Skeletal muscle satellite cell (primary cell): ENCODE results near the gene DDR2.
"Not testable (repeated sequence)": the region's sequence is repeated elsewhere in the genome, so short reads cannot be mapped to it uniquely, and the experiment has no call there.

Experiments
- H3K27me3 ChIP-seq: 2 replicates; pipeline ENCODE4 v1.7.0; 2013; ENCODE audit warnings: low read length; ENCODE audit not compliant: control insufficient read depth, insufficient read depth
- H3K36me3 ChIP-seq: 2 replicates; pipeline ENCODE4 v1.7.0; 2013; ENCODE audit warnings: mild to moderate bottlenecking, control low read depth, low read length; ENCODE audit not compliant: insufficient read depth
- H3K4me1 ChIP-seq: 2 replicates; pipeline ENCODE4 v1.7.0; 2013; ENCODE audit warnings: low read length; ENCODE audit not compliant: control insufficient read depth, insufficient read depth
- H3K4me2 ChIP-seq: 2 replicates; pipeline ENCODE4 v1.7.0; 2013; ENCODE audit warnings: mild to moderate bottlenecking, low read length
- H3K4me3 ChIP-seq: 2 replicates; pipeline ENCODE4 v1.7.0; 2013; ENCODE audit warnings: low read length
- H3K9ac ChIP-seq: 2 replicates; pipeline ENCODE4 v1.7.0; 2013; ENCODE audit warnings: mild to moderate bottlenecking, low read depth, low read length, moderate library complexity
- H3K9me3 ChIP-seq: replicated peaks from 2 replicates; pipeline ENCODE4 v1.7.0; 2013; ENCODE audit warnings: mild to moderate bottlenecking, control low read depth, low read length

The DDR2 gene

DNA sequence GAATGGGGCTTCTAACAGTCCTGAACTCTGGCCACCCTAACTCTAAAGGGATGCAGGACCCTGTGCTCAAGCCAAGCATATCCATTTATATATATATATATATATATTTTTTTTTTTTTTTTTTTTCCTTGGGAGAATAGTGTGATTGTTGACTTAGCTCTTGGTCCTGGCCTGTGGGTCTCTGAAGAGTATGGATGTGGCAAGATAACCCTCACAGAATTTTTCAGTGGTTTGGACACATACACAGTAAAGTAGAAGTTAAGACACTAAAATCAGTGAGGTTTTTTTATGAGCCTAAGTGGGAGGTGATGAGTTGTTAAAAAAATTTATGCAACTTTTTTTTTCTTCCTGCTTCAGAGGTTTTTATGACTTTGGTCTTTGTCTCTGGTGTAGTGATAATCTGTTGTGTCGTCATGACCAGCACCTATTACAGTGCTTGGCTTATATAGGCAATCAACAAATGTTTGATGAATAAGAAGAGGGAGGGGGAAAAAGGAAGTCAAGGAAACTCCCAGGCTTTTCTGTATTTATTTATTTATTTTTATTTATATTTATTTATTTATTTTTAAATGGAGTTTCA lies 97.0 kb downstream of the DDR2 start:
- not testable (repeated sequence) for H3K9me3 ChIP-seq, H3K9ac ChIP-seq, H3K4me2 ChIP-seq, H3K27me3 ChIP-seq, H3K4me3 ChIP-seq
- Histone ChIP-seq H3K36me3 (peaks cover 10% of the 10 kb centered on the region), H3K4me1 (peaks cover 13% of the 10 kb centered on the region)

DNA sequence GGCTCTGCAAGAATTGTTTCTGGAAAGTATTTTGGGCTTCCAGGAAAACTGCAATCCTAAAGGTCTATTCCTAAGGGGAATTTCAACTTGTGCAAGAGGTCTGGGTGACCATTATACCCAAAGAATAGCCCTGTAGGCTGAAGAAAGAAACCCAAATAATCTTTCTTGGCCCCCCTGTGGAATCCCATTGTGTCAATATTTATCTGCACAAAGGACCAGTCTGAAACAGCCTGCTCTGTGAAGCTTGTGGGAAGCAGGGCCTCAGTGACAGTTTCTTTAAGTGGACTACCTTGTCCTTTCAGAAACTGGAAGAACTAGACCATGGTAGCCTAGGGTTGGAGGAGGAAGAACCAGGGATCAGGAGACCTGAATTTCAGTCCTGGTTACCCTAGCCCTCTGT lies 99.8 kb downstream of the DDR2 start:
- no peak overlapping the region for H3K4me2 ChIP-seq

DNA sequence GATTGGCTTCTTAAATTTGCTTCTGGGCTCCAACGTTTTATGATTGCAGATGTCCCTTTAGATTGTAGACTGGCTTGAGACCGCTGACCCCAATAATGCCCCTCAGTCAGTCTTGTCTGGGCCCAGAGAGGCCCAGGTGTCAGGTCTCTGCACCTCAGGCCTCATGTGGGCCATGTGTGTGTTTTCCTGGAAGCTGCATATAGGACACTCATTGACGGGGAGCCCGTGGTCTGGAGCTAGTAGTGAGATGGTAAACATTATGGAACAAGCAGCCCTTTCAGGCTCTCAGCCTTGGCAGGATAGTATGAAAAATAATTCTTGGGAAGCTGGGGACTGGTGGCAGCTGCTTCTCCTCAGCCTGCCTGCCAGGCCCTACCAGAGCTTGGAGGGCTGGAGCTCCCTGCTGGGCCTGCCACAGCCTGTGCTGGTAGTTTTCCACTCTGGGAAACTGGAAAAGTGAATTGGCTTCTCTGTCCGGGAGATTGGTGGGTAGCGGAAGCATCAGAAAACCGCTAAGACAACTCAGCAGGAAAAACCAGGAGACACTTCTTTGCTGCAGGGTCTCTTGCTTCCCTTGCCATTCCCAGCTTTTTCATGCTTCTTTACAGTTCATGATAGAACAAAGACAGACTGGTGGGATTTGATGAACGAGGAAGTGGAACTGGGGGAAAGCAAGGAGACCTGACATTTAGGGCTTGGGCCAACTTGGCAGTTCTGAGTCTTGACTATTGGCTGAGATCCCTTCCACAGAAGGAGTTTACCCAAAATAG lies 100.5 kb downstream of the DDR2 start:
- H3K4me1 ChIP-seq = no peaks in the 10 kb centered on the region
- H3K36me3 ChIP-seq = peaks cover 10% of the 10 kb centered on the region
- no peak overlapping the region for H3K4me3 ChIP-seq
- H3K9me3 ChIP-seq = no peaks in the 10 kb centered on the region
- no peak overlapping the region for H3K4me2 ChIP-seq
- no peak overlapping the region for H3K9ac ChIP-seq
- no peaks in the 10 kb centered on the region for H3K27me3 ChIP-seq

More for the DNA sequence above, 99.8 kb downstream of the DDR2 start:
- Histone ChIP-seq H3K4me1 (no peaks in the 10 kb centered on the region), H3K9ac (no peak overlapping the region), H3K27me3 (no peaks in the 10 kb centered on the region), H3K36me3 (peaks cover 10% of the 10 kb centered on the region), H3K9me3 (no peaks in the 10 kb centered on the region), H3K4me3 (no peak overlapping the region)

GRCh38 chr1:162733336-162733590 lies 101.0 kb downstream of the DDR2 start:
- Histone ChIP-seq H3K4me2 (no peak overlapping the region), H3K4me3 (no peak overlapping the region), H3K9ac (no peak overlapping the region), H3K4me1 (no peaks in the 10 kb centered on the region), H3K27me3 (no peaks in the 10 kb centered on the region), H3K36me3 (peaks cover 10% of the 10 kb centered on the region), H3K9me3 (no peaks in the 10 kb centered on the region)

DNA sequence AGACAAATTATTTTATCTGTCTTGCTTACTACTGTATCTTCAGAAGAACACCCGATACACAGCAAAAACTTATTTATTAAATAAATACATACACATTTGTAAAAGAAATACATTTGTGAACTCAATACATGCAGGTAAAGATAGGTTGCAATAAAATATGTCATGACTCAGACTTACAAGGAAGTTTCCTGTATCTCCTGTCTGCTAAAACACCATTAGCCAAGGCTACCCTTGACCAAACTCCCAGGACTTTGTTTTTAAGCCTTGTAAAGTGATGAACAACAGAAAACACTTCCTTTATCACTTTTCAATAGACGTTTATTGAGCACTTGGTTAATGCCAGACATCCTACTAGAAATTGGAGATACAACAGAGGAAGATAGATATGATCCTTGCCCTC lies 101.8 kb downstream of the DDR2 start:
- Histone ChIP-seq H3K9me3 (no peaks in the 10 kb centered on the region), H3K4me2 (no peak overlapping the region), H3K9ac (no peak overlapping the region), H3K27me3 (no peaks in the 10 kb centered on the region), H3K4me3 (no peak overlapping the region), H3K36me3 (peaks cover 10% of the 10 kb centered on the region), H3K4me1 (no peaks in the 10 kb centered on the region)

- no peaks in the 10 kb centered on the region for H3K9me3 ChIP-seq
- H3K4me1 ChIP-seq = no peaks in the 10 kb centered on the region
- H3K4me2 ChIP-seq = no peak overlapping the region
- H3K4me3 ChIP-seq = no peak overlapping the region
- peaks cover 10% of the 10 kb centered on the region for H3K36me3 ChIP-seq
- no peak overlapping the region for H3K9ac ChIP-seq
- H3K27me3 ChIP-seq = no peaks in the 10 kb centered on the region
Observed at GRCh38 chr1:162736184-162736583, 103.9 kb downstream of the DDR2 start.

DNA sequence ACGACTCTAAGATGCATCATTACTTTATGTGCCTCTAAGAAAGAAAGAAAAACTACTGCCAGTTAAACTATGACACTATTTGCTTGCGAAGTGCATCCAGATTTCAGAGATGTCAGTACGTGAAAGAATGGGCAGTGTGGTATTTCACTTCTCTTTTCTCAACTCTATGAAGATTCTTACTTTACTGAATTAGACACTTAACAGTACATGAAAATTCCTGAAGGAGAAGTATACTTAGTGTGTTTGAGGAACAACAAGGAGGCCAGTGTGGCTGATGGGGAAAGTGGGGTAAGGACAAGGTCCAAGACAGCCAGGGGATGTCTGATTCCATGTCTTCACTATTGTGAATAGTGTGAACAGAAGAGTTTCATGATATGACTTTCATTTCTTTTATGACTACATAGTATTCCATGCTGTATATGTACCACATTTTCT lies 104.4 kb downstream of the DDR2 start:
- Histone ChIP-seq H3K4me2 (no peak overlapping the region), H3K4me3 (no peak overlapping the region), H3K9ac (no peak overlapping the region), H3K27me3 (no peaks in the 10 kb centered on the region), H3K4me1 (no peaks in the 10 kb centered on the region), H3K36me3 (peaks cover 9% of the 10 kb centered on the region), H3K9me3 (no peaks in the 10 kb centered on the region)

DNA sequence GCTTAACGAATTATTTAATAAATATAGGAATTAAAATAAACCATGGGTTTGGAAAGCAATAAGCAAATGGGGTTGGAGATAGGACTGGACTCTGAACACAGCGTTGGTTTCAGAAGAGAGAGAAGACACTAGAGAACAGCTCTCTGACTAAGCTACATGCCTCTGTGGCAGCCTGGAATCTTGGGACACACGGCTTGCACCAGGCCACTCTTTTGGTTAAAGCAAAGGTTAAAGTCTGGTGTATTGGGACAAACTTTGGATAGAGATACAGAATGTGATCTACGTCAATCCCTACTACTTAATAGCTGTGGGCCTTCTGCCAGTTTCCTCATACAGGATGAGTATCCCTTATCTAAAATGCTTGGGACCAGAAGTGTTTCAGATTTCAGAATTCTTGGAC lies 108.5 kb downstream of the DDR2 start:
- Histone ChIP-seq H3K4me3 (no peak overlapping the region), H3K4me2 (no peak overlapping the region), H3K9ac (no peak overlapping the region), H3K4me1 (no peaks in the 10 kb centered on the region), H3K36me3 (peaks cover 6% of the 10 kb centered on the region), H3K9me3 (no peaks in the 10 kb centered on the region), H3K27me3 (no peaks in the 10 kb centered on the region)

DNA sequence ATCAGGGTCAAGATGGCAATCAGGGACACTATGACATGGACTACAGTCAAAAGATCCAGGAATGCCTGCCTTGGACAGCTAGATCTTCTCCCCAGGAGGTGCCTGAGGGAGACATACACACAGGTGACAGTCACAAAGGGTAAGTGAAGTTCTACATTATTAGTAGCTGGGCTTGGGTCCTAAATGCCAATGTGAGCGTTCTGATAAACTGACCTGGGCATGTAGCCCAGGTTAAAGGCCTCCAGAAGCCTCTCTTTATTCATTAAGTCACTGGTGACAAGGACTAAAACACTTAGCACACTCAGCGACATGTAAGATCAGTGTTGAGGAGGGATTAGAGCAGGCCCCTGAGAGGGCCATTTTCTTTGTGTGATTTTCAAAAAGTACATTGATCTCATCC lies 109.3 kb downstream of the DDR2 start:
- Histone ChIP-seq H3K4me1 (no peaks in the 10 kb centered on the region), H3K9ac (no peak overlapping the region), H3K27me3 (no peaks in the 10 kb centered on the region), H3K4me2 (no peak overlapping the region), H3K36me3 (peaks cover 6% of the 10 kb centered on the region), H3K9me3 (no peaks in the 10 kb centered on the region), H3K4me3 (no peak overlapping the region)

DNA sequence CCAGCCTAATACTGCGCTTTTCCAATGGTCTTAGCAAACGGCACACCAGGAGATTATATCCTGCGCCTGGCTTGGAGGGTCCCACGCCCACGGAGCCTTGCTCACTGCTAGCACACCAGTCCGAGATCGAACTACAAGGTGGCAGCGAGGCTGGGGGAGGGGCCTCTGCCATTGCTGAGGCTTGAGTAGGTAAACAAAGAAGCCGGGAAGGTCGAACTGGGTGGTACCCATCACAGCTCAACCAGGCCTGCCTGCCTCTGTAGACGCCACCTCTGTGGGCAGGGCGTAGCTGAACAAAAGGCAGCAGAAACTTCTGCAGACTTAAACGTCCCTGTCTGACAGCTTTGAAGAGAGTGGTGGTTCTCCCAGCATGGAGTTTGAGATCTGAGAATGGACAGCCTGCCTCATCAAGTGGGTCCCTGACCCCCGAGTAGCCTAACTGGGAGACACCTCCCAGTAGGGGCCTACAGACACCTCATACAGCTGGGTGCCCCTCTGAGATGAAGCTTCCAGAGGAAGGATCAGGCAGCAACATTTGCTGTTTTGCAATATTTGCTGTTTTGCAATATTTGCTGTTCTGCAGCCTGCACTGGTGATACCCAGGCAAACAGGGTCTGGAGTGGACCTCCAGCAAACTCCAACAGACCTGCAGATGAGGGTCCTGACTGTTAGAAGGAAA lies 114.1 kb downstream of the DDR2 start:
- not testable (repeated sequence) for H3K27me3 ChIP-seq, H3K9me3 ChIP-seq, H3K9ac ChIP-seq, H3K4me2 ChIP-seq, H3K36me3 ChIP-seq, H3K4me3 ChIP-seq, H3K4me1 ChIP-seq

- Histone ChIP-seq H3K4me1 (peaks cover 27% of the 10 kb centered on the region), H3K36me3 (peaks cover 34% of the 10 kb centered on the region), H3K4me3 (no peak overlapping the region)
Observed at GRCh38 chr1:162753001-162753658, 120.9 kb downstream of the DDR2 start.

More at GRCh38 chr1:162753001-162753658, 120.9 kb downstream of the DDR2 start:
- Histone ChIP-seq H3K27me3 (no peaks in the 10 kb centered on the region), H3K9me3 (no peaks in the 10 kb centered on the region), H3K4me2 (no peak overlapping the region), H3K9ac (no peak overlapping the region)
